ENCODE data around the gene UNC45A.

Gene UNC45A

GRCh38 chr15:90933301-90933700 is 1.8 kb upstream of the UNC45A start:
- Histone ChIP-seq H3K9me3 (ENCODE audit: control insufficient read depth in 2 of 2, low read length in 2 of 2) (no peaks in the 10 kb centered on the region), H3K9ac (ENCODE audit: low read length in 2 of 2) (no peak overlapping the region), H3K4me3 (ENCODE audit: low read length in 2 of 2) (no peak overlapping the region), H3K36me3 (ENCODE audit: control insufficient read depth in 2 of 2, insufficient read depth in 2 of 2, low read length in 2 of 2) (peaks cover 0 to 3% of the 10 kb centered on the region in 2 donors), H3K4me1 (ENCODE audit: control insufficient read depth, insufficient read depth, low read length) (peaks cover 50% of the 10 kb centered on the region), H3K27ac (ENCODE audit: low read length) (no peak overlapping the region), H3K27me3 (ENCODE audit: control insufficient read depth in 1 of 2, insufficient read depth in 2 of 2, low read length in 2 of 2) (no peaks in the 10 kb centered on the region)

DNA sequence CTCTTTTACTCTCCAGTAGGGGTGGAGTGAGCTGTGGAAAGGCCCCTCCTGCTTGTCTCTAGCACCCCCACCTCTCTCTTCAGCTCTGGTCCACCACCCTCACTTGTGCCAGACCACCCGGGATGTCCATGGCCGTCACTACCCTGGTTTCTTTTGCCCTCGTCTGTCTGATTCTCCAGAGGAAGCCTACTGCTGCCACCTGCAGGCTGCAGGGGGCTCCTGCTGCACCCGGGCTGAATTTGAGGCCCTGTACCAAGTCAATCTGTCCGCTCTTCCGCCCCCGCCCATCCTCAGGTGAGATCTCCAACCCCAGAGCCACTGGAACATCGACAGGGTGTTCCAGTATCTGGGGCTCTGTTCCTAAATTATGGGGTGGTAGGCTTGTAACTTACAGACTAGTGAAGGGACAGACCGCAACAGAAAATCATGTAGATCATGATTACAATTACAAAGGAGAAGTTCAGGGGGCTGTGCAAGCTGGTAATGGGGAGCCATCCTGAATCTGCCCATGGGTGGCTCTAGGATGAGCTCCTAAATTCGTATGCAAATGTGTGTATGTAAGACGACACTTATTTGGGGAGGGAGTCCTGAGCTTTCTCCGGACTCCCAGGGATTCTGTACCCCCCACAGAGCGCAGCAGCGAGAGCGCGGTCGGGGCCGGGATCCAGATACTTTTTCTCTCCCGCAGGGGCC is 683 bp upstream of the UNC45A start:
- Histone ChIP-seq H3K9me3 (ENCODE audit: control insufficient read depth in 2 of 2, low read length in 2 of 2) (no peaks in the 10 kb centered on the region), H3K4me3 (ENCODE audit: low read length in 2 of 2) (peak overlapping the region; percentile 65 to 85), H3K9ac (ENCODE audit: low read length in 2 of 2) (peak overlapping the region; percentile 69 to 86), H3K27ac (ENCODE audit: low read length) (peak overlapping the region; percentile 55), H3K27me3 (ENCODE audit: control insufficient read depth in 1 of 2, insufficient read depth in 2 of 2, low read length in 2 of 2) (no peaks in the 10 kb centered on the region), H3K4me1 (ENCODE audit: control insufficient read depth, insufficient read depth, low read length) (peaks cover 50% of the 10 kb centered on the region), H3K36me3 (ENCODE audit: control insufficient read depth in 2 of 2, insufficient read depth in 2 of 2, low read length in 2 of 2) (peaks cover 3 to 7% of the 10 kb centered on the region in 2 donors)

GRCh38 chr15:90936823-90937222 is 1.7 kb downstream of the UNC45A start:
- Histone ChIP-seq H3K4me3 (ENCODE audit: low read length in 2 of 2) (no peak overlapping the region), H3K4me1 (ENCODE audit: control insufficient read depth, insufficient read depth, low read length) (peaks cover 36% of the 10 kb centered on the region), H3K9me3 (ENCODE audit: control insufficient read depth in 2 of 2, low read length in 2 of 2) (no peaks in the 10 kb centered on the region), H3K36me3 (ENCODE audit: control insufficient read depth in 2 of 2, insufficient read depth in 2 of 2, low read length in 2 of 2) (peaks cover 23 to 25% of the 10 kb centered on the region in 2 donors), H3K27ac (ENCODE audit: low read length) (no peak overlapping the region), H3K9ac (ENCODE audit: low read length in 2 of 2) (peak overlapping the region in 1 of 2 donors; percentile 45), H3K27me3 (ENCODE audit: control insufficient read depth in 1 of 2, insufficient read depth in 2 of 2, low read length in 2 of 2) (no peaks in the 10 kb centered on the region)

DNA sequence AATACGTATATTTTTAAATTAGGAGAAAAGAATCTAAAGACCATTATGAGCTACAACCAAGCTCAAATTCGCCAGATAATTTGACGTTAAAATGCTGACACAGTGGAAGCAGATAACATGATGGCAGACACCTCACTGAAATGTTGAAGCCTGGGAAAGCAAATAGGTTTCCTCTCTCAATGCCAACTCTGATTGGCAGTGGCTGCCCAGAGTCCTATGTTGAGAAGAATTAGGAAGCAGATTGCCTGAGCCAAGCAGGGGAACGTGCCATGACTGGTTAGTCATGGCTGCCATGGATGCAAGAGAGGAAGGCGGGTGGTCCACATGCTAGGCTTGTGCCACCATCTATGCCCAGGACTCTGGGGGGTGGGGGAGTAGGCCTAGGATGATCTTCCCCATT is 3.2 kb downstream of the UNC45A start:
- no peak overlapping the region for H3K9ac ChIP-seq (ENCODE audit: low read length in 2 of 2)
- no peaks in the 10 kb centered on the region for H3K9me3 ChIP-seq (ENCODE audit: control insufficient read depth in 2 of 2, low read length in 2 of 2)
- H3K4me1 ChIP-seq (ENCODE audit: control insufficient read depth, insufficient read depth, low read length) = peaks cover 26% of the 10 kb centered on the region
- H3K27ac ChIP-seq (ENCODE audit: low read length) = no peak overlapping the region
- H3K27me3 ChIP-seq (ENCODE audit: control insufficient read depth in 1 of 2, insufficient read depth in 2 of 2, low read length in 2 of 2) = no peaks in the 10 kb centered on the region
- H3K4me3 ChIP-seq (ENCODE audit: low read length in 2 of 2) = no peak overlapping the region
- peaks cover 36 to 37% of the 10 kb centered on the region in 2 donors for H3K36me3 ChIP-seq (ENCODE audit: control insufficient read depth in 2 of 2, insufficient read depth in 2 of 2, low read length in 2 of 2)

DNA sequence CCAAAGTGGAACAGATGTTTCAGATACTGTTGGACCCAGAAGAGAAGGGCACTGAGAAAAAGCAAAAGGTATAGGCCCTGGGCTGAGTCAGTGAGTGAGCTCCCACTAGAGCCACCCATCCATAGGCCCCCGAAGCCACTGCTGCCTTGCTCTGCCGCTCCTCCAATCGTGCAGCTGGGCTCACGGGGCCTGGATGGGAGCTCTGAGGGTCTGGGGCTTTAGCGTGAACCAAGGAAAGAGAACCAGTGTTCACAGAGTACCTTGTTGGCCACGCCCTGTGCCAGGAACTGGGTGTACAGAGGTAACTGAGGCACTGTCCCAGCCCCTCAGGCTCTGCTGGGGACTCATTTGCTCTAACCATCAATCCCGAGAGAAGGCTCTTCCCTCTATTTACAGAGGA is 4.7 kb downstream of the UNC45A start:
- Histone ChIP-seq H3K9me3 (ENCODE audit: control insufficient read depth in 2 of 2, low read length in 2 of 2) (no peaks in the 10 kb centered on the region), H3K27me3 (ENCODE audit: control insufficient read depth in 1 of 2, insufficient read depth in 2 of 2, low read length in 2 of 2) (no peaks in the 10 kb centered on the region), H3K9ac (ENCODE audit: low read length in 2 of 2) (no peak overlapping the region), H3K4me3 (ENCODE audit: low read length in 2 of 2) (no peak overlapping the region), H3K36me3 (ENCODE audit: control insufficient read depth in 2 of 2, insufficient read depth in 2 of 2, low read length in 2 of 2) (peaks cover 46 to 49% of the 10 kb centered on the region in 2 donors), H3K4me1 (ENCODE audit: control insufficient read depth, insufficient read depth, low read length) (peaks cover 15% of the 10 kb centered on the region), H3K27ac (ENCODE audit: low read length) (no peak overlapping the region)

GRCh38 chr15:90941038-90941437 is 6.0 kb downstream of the UNC45A start:
- no peak overlapping the region for H3K27ac ChIP-seq (ENCODE audit: low read length)
- no peak overlapping the region for H3K9ac ChIP-seq (ENCODE audit: low read length in 2 of 2)
- no peaks in the 10 kb centered on the region for H3K27me3 ChIP-seq (ENCODE audit: control insufficient read depth in 1 of 2, insufficient read depth in 2 of 2, low read length in 2 of 2)
- peaks cover 49 to 52% of the 10 kb centered on the region in 2 donors for H3K36me3 ChIP-seq (ENCODE audit: control insufficient read depth in 2 of 2, insufficient read depth in 2 of 2, low read length in 2 of 2)
- no peaks in the 10 kb centered on the region for H3K9me3 ChIP-seq (ENCODE audit: control insufficient read depth in 2 of 2, low read length in 2 of 2)
- no peak overlapping the region for H3K4me3 ChIP-seq (ENCODE audit: low read length in 2 of 2)
- H3K4me1 ChIP-seq (ENCODE audit: control insufficient read depth, insufficient read depth, low read length) = peaks cover 5% of the 10 kb centered on the region

DNA sequence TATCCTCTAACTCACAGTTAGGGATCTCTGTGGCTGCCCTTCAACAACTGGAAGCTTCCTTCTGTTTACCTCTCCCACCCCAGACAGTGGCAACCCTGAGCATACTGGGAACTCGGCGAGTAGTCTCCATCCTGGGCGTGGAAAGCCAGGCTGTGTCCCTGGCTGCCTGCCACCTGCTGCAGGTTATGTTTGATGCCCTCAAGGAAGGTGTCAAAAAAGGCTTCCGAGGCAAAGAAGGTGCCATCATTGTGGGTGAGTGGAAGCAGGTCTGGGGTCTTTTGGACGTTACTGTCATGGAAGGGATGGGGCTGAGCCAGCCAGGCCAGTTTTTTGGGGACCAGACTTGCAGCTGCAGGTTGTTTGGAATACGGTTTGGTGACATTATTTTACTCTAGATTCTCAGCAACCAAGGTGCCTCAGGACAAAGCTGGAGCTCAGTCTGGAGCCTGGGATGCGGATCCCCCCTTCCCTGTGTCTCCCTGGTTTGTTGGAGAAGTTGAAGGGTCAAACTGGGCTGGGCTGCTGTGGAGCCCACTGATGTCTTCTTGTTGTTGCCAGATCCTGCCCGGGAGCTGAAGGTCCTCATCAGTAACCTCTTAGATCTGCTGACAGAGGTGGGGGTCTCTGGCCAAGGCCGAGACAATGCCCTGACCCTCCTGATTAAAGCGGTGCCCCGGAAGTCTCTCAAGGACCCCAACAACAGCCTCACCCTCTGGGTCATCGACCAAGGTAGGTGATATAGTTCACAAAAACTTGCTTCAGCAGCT is 7.5 kb downstream of the UNC45A start:
- no peak overlapping the region for H3K4me3 ChIP-seq (ENCODE audit: low read length in 2 of 2)
- no peak overlapping the region for H3K27ac ChIP-seq (ENCODE audit: low read length)
- H3K9ac ChIP-seq (ENCODE audit: low read length in 2 of 2) = no peak overlapping the region
- H3K9me3 ChIP-seq (ENCODE audit: control insufficient read depth in 2 of 2, low read length in 2 of 2) = no peaks in the 10 kb centered on the region
- no peaks in the 10 kb centered on the region for H3K27me3 ChIP-seq (ENCODE audit: control insufficient read depth in 1 of 2, insufficient read depth in 2 of 2, low read length in 2 of 2)
- H3K4me1 ChIP-seq (ENCODE audit: control insufficient read depth, insufficient read depth, low read length) = no peaks in the 10 kb centered on the region
- H3K36me3 ChIP-seq (ENCODE audit: control insufficient read depth in 2 of 2, insufficient read depth in 2 of 2, low read length in 2 of 2) = peaks cover 56 to 58% of the 10 kb centered on the region in 2 donors

- no peaks in the 10 kb centered on the region for H3K9me3 ChIP-seq (ENCODE audit: control insufficient read depth in 2 of 2, low read length in 2 of 2)
- H3K27ac ChIP-seq (ENCODE audit: low read length) = no peak overlapping the region
- no peak overlapping the region for H3K4me3 ChIP-seq (ENCODE audit: low read length in 2 of 2)
- no peaks in the 10 kb centered on the region for H3K27me3 ChIP-seq (ENCODE audit: control insufficient read depth in 1 of 2, insufficient read depth in 2 of 2, low read length in 2 of 2)
- H3K36me3 ChIP-seq (ENCODE audit: control insufficient read depth in 2 of 2, insufficient read depth in 2 of 2, low read length in 2 of 2) = peaks cover 60 to 67% of the 10 kb centered on the region in 2 donors
- H3K9ac ChIP-seq (ENCODE audit: low read length in 2 of 2) = no peak overlapping the region
- no peaks in the 10 kb centered on the region for H3K4me1 ChIP-seq (ENCODE audit: control insufficient read depth, insufficient read depth, low read length)
These were observed 10.0 kb downstream of the UNC45A start for GRCh38 chr15:90945091-90945490.

DNA sequence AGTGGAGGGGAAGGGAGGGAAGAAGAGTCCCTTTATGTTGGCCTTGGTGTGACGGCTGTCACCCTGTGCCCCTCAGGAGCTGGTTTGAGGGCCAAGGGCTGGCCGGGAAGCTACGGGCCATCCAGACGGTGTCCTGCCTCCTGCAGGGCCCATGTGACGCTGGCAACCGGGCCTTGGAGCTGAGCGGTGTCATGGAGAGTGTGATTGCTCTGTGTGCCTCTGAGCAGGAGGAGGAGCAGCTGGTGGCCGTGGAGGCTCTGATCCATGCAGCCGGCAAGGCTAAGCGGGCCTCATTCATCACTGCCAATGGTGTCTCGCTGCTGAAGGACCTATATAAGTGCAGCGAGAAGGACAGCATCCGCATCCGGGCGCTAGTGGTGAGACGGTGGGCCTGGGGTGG is 11.5 kb downstream of the UNC45A start:
- peaks cover 55 to 64% of the 10 kb centered on the region in 2 donors for H3K36me3 ChIP-seq (ENCODE audit: control insufficient read depth in 2 of 2, insufficient read depth in 2 of 2, low read length in 2 of 2)
- H3K9ac ChIP-seq (ENCODE audit: low read length in 2 of 2) = no peak overlapping the region
- H3K4me1 ChIP-seq (ENCODE audit: control insufficient read depth, insufficient read depth, low read length) = no peaks in the 10 kb centered on the region

DNA sequence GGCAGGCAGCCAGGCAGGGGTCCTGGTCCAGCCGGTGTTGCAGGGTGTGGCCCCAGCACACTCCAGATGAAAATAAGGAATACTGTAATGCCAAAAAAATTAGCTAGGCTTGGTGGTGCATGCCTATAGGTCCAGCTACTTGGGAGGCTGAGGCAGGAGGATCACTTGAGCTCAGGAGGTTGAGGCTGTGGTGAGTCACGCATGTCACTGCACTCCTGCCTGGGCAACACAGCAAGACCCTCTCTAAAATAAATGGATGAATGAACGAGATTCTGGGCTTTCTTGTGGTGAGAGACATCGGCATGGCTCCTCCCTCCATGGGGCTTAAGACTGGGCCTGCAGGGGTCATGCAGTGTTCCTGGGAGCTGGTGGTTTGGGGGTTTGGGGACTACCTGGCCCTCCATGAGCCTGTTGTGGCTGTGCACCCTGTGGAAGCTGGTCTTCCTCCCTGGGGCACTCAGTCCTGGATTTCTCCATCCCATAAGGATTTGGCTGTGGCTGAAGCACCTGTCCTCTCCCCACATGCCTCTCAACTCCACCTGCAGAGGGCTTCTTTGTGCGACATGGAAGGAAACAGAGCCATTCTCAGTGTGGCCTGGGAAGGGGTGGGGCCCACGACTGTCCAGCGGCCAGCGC is 12.0 kb downstream of the UNC45A start:
- Histone ChIP-seq H3K36me3 (ENCODE audit: control insufficient read depth in 2 of 2, insufficient read depth in 2 of 2, low read length in 2 of 2) (peaks cover 52 to 67% of the 10 kb centered on the region in 2 donors), H3K27me3 (ENCODE audit: control insufficient read depth in 1 of 2, insufficient read depth in 2 of 2, low read length in 2 of 2) (no peaks in the 10 kb centered on the region), H3K4me1 (ENCODE audit: control insufficient read depth, insufficient read depth, low read length) (no peaks in the 10 kb centered on the region), H3K9ac (ENCODE audit: low read length in 2 of 2) (no peak overlapping the region), H3K27ac (ENCODE audit: low read length) (no peak overlapping the region), H3K9me3 (ENCODE audit: control insufficient read depth in 2 of 2, low read length in 2 of 2) (no peaks in the 10 kb centered on the region), H3K4me3 (ENCODE audit: low read length in 2 of 2) (no peak overlapping the region)

More for the DNA sequence above, 11.5 kb downstream of the UNC45A start:
- Histone ChIP-seq H3K9me3 (ENCODE audit: control insufficient read depth in 2 of 2, low read length in 2 of 2) (no peaks in the 10 kb centered on the region), H3K27ac (ENCODE audit: low read length) (no peak overlapping the region), H3K27me3 (ENCODE audit: control insufficient read depth in 1 of 2, insufficient read depth in 2 of 2, low read length in 2 of 2) (no peaks in the 10 kb centered on the region), H3K4me3 (ENCODE audit: low read length in 2 of 2) (no peak overlapping the region)

All from stomach smooth muscle (tissue), 2 donors.